Measurements from ENCODE around the gene AGAP1. TPM values are rescaled to one million over a fixed set of nuclear protein-coding genes. Genes with fewer than 3 reads are reported as not detected.
A peak's percentile ranks its signal among the peaks of the same experiment; 100 is the strongest.

AGAP1 gene
- polyA plus RNA-seq, 10 donors, result 24.0 to 34.1 (median 27.4) TPM

DNA sequence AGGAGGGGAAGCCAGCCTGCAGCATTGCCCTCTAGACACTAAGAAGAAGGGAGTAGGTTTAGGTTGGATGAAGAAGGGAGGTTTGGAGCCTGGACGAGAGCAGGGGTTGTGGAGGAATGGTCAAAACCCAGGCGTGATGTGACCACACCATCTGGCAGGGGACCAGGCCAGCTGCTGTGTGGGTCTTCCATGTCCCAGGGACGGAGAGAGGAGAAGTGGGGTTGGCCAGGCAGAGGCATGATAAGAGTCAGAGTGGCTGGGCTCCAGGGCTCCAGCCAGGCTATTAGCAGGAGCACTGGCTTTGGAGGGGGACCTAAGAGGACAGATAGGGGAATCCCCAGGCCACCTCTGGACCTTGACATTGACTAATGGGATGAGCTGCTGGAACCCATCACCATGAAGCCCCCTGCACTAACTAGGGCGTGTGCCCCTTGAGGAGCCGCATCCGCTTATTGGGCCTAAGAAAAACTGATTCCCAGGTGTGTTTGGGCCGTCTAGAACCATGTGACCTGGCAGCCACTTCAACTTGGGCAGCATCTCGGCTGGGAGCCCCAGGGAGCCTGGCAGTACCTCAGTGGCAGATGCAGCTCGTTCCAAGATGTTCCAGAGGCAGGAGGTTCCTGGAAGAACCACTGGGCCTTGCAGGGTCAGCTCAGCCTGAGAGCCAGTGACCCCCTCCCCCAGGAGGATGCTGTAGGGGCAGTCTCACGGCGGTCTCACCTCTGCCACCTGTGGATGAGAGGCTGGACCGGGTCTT, 235.1 kb downstream of the AGAP1 start:
- no peak for DNase-seq

DNA sequence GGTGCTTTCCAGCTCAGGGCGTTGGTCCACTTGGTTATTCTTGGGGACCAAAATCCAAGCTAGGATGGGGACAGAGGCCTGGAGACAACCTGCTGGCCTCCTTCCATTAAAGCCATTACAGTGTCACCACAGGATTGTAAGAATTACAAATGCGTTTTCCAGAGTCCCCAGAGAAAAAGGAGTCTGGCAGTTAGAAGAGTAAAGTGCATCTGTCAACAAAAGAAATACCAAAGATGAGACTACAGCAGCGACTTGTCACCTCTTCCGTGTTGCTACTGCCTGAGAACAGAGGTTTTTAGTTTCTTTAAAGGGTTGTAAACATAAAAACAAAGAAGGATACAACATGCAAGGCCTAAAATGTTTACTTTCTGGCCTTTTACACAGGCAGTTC, 235.7 kb downstream of the AGAP1 start:
- DNase-seq, result no peak

DNA sequence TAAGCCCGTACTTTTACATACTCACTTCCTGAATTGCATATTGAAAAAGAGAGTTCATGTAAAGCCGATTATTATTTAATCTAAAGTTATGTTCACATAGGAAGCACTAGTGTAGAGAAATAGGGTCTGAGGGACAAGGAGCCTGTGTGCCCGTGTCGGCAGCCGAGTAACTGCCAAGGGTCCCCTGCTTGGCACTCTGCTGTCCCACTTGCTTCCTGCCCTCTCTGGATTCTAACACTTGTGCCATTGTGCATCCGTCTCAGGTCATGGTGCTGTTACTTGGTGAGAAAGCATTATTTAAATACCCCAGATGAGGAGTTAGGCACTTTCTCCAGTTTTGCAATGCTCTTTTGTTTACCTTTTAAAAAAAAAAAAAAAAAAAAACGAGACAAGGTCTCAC, 236.3 kb downstream of the AGAP1 start:
- DNase-seq, result no peak

DNA sequence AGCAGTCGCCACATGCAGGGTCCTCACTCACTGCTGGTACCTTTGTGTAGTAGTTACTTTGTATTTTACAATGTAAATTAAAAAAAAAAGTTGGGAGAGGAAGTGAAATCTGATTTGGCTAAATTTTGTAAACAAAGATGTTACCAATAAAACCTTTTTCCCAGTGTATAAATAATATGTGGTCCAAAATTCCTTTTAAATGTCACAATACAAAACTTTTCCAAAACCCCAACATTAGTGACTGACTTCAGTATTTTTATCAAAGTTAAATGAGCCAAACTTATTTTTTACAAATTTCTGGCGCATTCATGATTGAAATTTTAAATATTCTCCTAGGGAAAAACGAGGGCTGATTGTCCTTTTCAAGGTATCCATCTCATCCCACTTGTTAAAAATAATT, 239.9 kb downstream of the AGAP1 start:
- no peak for DNase-seq

DNA sequence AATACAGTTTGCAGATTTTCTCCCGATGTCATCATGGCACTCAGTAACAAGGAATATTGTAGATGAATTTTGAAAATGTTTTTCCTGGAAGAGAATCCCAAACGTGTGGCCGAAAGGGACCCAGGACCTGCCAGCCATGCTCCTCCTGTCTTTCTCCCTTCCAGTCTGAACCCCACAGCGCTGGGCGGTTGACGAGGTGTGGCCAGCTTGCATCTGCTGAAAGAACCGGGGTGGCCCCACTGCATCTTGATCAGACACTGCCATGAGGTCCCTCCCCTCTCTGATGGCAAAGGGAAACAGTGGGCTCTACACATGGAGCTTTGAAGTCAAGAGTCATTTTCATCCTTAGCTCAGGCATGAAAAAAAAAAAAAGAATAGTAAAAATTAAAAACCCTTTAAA, 240.3 kb downstream of the AGAP1 start:
- no peak for DNase-seq

DNA sequence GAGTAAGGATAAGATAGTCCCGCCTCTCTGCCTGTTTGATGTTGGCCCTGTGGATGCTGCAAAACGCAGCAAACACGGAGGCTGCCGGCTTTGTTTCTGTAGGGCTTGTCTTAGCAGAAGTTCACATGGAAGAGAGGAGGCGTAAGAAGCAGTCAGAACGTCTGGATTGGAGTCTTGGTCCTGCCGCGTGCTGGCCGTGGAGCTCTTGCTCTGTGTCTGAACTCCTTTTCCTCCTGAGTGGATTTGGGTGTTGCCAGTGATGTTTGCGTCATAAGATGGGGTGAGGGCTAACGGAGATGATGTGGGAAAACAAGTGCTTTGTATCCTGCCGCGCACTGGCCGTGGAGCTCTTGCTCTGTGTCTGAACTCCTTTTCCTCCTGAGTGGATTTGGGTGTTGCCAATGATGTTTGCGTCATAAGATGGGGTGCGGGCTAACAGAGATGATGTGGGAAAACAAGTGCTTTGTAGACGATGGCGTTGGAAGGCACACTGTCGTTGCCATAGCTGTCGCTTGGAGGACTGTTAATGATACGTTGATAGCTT, 240.9 kb downstream of the AGAP1 start:
- no peak for DNase-seq

DNA sequence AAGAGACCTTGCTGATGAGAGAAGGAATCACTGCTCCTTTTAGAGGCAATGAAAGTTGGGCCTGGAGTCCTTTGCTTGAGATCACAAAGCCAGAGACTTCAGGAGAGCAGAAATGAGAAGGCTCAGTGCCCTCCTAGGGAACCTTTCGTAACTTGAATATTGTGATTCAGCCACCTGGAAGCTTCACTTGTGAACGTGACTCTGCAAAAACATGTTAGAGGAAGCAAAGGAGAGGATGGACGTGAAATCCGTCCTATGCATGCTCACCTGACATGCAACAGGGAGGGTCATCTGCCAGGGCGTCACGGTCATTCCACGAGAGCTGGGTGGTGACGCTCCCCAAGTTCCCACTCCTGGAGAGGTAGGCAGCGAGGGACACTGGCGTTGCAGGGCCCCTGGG, 243.6 kb downstream of the AGAP1 start:
- no peak for DNase-seq

DNA sequence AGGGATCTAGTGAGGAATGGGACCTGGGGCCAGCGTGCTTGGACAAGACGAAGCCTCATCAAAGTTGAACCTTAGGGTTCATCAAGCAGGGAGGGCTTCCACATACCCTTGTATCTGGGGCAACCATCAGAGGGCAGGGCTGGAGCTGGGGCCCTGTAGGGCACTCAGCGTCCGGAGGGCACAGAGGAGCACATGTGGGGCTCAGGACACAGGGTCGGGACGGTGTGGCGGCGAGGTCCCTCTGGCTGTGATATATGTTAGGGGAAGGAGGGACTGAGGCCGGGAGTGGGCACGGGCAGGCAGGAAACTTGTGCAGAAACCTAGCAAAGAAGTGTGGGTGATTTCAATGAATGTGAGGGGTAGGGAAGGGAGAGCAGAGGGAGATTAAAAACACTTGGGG, 244.0 kb downstream of the AGAP1 start:
- no peak for DNase-seq

DNA sequence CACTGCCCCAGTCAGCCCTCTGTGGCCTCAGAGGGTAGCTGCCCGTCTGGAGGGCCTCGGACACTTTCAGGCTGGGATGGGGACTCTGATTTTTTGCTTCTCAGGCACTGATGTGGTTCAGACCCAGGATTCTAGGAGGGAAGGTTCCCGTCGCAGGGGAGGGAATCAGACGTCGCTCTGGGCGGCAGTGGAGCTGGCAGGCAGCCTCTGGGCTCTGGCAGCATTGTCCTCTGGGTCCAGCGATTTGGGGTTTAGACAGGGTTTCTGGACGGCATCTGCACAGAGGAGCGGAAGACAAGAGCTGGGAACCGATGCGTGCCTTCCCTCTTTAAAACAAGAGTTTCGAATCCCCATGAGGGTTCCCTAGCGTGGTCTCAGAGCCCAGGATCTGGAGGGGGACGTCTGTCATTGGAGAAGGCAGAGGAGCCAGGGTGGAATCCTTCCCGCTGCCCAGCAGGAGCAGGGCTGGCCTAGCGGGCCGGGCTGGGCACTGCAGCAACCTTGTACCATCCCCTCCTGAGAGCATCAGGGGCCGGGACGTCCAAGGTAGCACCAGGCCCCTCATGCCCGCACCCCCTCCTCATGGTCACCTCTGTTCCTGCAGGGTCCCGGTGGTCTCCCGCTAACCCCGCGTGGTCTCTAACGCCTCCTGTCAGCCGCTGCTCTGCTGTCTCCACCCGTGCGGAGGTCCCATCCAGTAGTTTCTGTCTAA, 246.0 kb downstream of the AGAP1 start:
- no peak for DNase-seq

DNA sequence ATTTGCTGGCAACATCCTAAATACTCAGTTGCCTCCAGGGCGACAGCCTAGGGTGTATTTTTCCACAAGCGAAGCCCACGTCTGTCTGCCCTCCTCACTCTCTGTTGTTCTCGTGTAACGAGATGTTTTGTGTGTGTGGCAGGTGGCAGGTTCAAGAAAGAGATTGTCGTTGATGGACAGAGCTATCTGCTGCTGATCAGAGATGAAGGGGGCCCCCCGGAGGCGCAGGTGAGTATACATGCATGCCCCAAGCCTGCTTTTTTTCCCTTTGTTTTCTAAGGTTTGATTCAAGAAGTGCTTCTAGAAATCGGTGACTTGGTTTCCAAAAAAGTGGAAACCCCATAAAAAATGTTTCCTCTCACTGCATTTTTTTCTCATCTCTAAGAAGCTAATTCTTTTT, 247.0 kb downstream of the AGAP1 start:
- no peak for DNase-seq

DNA sequence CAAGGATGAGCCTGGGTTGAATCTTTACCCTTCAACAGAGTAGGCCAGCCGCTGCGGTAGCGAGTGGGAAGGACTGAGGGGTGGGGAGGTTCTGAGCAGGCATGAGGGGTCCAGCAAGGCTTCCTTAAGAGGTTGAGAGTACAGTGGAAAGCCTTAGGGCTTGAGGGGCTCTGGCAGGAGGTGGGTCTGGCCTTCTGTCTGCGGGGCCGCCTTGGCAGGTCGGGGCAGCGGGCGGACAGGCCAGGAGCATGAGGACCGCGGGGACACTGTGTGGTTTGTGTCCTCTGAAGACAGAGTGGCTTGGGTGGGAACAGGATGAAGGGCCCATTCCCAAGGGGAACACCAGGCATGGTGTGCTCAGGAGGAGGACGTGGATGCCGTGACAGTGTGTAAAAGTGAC, 250.3 kb downstream of the AGAP1 start:
- no peak for DNase-seq

DNA sequence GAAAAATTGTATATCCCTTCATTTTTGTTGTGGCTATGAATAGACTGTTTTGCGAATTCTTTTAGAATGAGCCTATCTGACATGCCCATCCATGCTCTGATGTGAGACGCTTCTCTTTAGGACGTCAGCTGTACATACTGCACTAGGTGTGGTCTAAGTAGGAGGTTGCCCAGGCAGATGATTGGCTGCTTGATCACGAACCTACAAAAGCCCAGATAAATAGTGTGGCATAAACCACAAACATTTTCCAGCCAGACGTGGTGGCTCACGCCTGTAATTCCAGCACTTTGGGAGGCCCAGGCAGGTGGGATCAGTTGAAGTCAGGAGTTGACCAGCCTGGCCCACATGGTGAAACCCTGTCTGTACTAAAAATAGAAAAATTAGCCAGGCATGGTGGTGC, 251.8 kb downstream of the AGAP1 start:
- no peak for DNase-seq

DNA sequence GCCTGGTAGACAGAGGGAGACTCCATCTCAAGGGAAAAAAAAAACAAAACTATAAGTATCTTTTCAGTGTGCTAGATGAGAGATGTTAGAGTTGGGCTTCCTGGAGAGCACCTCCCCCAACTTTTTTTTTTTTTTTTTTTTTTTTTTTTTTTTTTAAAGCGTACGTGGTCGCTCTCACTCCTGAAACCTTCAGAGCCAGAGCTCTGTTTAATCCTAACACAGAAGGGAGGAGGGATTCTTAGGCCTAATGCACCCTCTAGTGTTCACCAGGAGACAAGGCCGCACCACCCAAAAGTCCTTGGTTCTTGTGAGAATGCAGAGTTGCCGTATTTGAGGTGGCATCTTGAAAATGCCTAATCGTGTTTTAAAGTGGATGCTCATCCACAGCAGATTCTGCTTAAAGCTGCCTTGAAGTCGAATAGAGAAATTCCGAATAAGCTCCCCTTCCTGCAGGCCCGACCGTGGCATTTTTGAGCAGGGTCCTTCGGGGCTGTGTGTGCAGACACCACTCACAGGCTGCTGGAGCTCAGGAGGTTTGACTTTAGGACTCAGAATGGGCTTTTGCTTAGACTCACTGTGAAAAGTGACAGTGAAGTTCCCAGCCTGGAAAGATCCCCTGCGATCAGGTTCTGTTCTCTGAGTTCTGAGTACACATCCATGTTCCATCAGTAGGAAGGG, 252.6 kb downstream of the AGAP1 start:
- peak; percentile 83 to 87 (median 86) for DNase-seq

DNA sequence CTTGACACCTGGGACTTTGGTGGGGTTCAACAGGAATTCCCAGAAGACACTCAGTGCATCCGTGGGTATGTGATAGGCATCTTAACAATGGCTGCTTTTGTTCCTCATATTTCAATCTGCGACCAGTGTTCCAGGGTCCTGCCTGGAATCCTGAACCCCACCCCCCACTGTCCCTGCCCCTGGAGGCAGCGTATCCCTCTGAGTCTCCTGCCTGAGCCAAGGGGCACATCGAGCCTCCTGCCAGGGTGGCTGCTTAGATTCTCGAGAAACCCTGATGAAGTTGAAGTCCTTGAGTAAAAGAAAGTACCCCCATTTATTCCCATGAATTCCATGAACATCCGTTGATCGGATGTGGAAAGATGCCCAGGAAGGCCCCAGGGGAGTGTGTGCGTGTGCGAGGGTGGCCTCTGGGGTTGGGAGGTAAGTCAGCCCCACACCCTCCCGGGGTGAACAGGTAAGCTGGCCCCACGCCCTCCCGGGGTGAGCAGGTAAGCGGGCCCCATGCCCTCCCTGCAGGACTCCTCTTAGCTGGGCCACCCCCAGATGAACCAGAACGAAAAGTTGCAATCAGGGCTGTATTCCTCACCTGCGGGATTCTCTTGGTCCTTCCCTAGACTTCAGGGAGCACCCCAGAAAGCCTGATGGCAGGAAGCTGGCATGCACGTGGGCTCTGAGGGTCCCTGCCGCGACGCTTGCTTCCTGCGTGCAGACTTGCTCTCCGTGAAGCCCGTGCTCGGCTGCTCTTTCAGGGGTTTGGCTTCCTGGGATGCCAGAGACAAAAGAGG, 253.3 kb downstream of the AGAP1 start:
- no peak for DNase-seq

DNA sequence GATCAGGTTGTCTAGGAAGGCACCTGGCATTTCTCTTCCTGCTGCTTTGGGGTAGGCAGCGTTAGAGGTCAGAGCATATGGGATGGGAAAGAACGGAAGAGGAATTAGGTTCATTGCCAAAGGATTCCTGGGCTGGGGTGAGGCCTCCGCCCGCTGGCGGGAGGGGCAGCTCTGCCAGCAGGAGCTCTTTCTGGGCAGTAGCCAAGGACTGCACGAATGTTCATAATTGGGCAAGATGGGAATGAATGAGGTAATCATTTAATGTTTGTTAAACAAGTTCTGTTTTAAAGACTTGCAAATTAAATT, 253.9 kb downstream of the AGAP1 start:
- peak in 2 of 3 donors; percentile 30 to 43 for DNase-seq

DNA sequence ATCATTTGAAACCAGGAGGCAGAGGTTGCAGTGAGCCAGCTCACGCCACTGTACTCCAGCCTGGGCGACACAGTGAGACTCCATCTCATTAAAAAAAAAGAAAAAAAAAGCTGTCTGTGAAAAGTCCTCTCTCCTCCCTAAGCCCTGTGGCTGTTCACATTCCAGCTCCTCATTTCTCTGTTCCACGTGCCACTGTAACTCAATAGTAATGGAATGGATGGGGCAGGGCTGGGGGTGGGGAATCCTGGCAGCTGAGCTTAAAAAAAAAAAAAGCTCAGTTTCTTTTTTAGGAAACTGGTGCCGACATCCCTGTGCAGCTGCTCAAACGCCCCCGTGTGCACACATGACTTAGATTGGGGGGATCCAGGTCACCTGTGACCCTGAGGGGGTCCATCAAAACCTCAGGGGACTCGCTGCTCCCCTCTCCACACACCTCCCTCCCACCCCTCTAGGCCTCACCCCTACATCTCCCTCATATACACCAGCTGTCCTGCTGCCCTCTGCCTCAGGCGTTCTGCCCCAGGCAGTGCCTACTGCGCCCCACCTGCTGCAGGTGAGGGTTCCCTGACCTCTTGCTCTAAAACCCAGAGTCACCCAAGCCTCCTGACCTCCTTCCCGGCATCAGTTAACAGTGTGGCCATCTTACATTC, 255.4 kb downstream of the AGAP1 start:
- peak; percentile 51 to 65 (median 65) for DNase-seq

DNA sequence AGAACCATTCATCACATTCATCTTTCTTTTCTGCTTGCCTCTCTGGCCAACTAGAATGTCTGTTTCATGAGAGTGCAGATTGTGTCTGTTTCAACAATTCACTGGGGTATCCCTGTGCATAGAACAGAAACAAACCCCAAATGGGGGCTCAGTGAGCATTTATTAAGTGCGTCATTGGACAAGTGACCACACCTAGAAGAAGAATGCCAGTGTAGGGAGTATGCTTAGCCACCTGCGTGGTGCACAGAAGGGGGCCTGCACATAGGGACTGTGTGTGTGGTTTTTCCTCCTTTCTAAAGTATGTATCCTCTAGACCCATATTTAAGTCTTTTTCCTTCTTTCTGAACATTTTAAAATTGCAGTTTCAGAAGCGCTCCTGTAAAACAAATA, 255.9 kb downstream of the AGAP1 start:
- no peak for DNase-seq

DNA sequence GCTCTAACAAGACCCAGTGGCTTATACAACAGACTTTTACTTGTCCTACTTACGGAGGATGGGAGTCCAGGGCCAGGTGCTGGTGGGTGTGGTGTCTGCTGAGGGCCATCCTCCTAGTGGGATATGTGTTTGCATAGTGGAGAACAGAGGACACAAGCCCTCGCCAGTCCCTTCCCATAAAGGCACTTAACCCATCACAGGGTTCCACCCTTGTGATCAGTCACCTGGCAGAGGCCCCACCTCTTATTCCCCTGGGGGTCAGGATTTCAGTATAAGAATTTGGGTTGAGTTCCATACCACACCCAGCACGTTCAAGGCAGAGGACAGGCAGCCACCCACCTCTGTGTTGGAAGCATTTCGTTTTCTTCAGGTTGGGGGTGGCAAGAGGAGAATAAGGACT, 259.0 kb downstream of the AGAP1 start:
- no peak for DNase-seq

DNA sequence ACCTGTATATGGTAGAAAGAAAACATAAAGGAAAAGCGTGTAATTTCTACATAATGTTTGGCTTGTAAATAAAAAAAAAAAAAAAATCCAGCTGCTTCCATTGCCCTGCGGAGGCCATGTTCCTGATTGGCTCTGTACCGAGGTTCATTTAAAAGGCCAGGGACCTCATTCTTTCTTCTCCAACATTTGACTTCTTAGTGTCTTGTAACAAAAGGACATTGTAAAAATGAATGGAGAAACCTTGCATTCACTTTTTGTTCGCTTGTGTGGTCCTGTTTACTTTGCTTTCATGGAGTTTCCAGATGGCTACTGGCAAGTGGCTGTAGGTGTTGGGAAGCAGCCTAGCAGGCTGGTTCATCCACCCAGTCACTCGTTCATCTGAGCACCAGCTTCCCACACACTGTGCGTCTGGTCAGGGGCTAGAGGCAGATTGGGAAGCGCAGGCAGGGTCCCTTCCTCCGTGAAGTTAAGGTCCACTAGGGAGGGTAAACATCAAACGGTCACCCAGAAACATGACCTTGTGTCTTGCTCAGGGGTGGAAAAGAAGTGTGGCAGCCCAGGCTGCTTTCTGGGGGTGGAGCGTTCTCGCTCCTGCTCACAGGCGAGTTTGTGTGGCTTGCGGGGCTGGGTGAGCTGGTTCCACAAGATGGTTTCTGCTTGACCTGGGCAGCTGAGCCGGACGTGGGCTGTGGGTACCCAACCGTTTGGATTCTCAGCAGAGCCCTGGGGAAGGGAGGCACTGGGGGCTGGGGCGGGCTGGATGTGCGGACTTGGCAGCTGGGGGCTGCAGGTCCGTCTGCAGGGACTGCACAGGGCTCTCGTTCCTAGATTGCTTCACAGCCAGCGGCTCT, 260.7 kb downstream of the AGAP1 start:
- DNase-seq, result no peak

DNA sequence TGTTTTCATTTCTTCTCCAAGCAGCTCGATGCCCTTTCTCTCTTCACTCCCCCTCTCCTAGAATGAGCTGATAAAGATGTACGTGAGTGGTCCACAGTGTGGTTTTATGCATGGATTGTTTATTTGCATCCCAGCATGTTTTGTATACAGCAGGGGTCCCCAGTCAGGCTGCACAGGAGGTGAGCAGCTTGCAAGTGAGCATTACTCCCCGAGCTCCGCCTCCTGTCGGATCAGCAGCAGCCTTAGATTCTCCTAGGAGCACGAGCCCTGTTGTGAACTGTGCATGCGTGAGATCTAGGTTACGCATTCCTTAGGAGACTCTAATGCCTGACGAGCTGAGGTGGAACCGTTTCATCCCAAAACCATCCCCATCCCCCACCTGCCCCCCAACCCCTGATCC, 262.6 kb downstream of the AGAP1 start:
- DNase-seq, result no peak

DNA sequence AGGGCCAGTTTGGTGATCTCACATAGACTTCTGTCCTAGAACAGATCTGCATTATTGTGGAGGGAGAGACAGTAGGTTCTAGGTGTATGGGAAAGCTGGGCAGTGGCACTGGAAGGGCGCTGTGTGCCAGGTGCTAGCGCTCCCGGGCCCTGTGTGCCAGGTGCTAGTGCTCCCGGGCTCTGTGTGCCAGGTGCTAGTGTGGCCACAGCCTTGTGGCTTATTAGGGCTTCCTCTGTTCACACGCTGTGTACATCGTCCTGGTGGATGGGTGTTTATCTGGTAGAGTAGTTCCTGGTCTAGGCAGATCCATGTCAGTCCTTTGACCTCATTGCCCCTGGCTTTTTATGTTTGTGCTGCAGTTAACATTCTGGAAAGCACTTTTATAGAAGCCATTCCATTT, 263.4 kb downstream of the AGAP1 start:
- no peak for DNase-seq

Measured in muscle of back (tissue), 11 donors.